Measurements from ENCODE around the gene PPP2R5C. TPM values are rescaled to one million over a fixed set of nuclear protein-coding genes. Genes with fewer than 3 reads are reported as not detected.

Gene PPP2R5C
- total and polyA plus RNA-seq, 2 donors (not counting 3 experiments of a cell fraction or from before 2014, with no cell fraction given): 42.6 to 83.6 TPM

DNA sequence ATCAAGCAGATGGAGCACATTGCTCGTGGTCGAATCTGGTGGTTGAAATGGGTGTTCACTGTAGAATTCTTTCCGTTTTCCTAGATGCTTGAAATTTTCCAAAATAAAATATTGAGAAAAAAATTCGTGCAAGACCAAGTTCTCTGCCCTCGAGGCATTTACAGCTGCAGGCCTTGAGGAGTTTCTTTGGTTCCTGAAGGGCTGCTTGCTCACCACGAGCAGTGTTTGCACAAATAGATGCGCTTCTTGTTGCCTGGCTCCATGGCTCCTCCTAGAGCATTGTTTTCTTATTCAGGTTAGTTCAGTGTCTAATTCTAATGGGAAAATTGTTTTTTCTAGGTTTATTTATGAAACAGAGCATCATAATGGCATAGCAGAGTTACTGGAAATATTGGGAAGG lies 128.4 kb downstream of the PPP2R5C start:
- H2AFZ ChIP-seq (ENCODE audit: low read depth, low read length): no peak overlapping the region
- H3K4me1 ChIP-seq (ENCODE audit: control insufficient read depth, extremely low read depth, insufficient read depth, low read length): no peaks in the 10 kb centered on the region
- H4K20me1 ChIP-seq (replicated peaks; ENCODE audit: control insufficient read depth, extremely low read depth, insufficient read depth, low read length): no peaks in the 10 kb centered on the region
- H3K4me2 ChIP-seq (ENCODE audit: insufficient read depth, low read length): no peak overlapping the region
- H3K4me3 ChIP-seq (replicated peaks in 1 of 3; ENCODE audit: insufficient read depth in 1 of 3, low read depth in 1 of 3, low read length in 3 of 3): no peak overlapping the region
- dilution Hi-C loops (cut with MboI; ENCODE audit: extremely low pct_ligation_motif_present, low sequenced_read_pairs): no loop called here
- no peak for TF ChIP-seq GATA2 (IDR thresholded peaks at IDR 0.05; ENCODE audit: insufficient read depth, insufficient read length, low read depth, low read length)
- TF ChIP-seq EZH2 (IDR thresholded peaks at IDR 0.05; ENCODE audit: borderline replicate concordance, low read depth, low read length, severe bottlenecking): no peak
- TF ChIP-seq FOS (IDR thresholded peaks at IDR 0.05; ENCODE audit: borderline replicate concordance, insufficient read depth, low read length): no peak
- no peak for TF ChIP-seq JUN (IDR thresholded peaks at IDR 0.05; ENCODE audit: borderline replicate concordance, insufficient read depth, insufficient read length, low read depth)
- no peak for TF ChIP-seq MAX (IDR thresholded peaks at IDR 0.05; ENCODE audit: insufficient read depth, insufficient read length)
- TF ChIP-seq POLR2AphosphoS5 (IDR thresholded peaks at IDR 0.05; ENCODE audit: insufficient read depth, low read depth, low read length): no peak
- TF ChIP-seq CTCF (IDR thresholded peaks at IDR 0.05; ENCODE audit: extremely low read depth in 1 of 2, insufficient read depth in 1 of 2, low read depth in 1 of 2, low read length in 2 of 2): no peak
- TF ChIP-seq POLR2A (IDR thresholded peaks at IDR 0.05; ENCODE audit: low read depth, low read length): no peak
- BruUV-seq (replicated peaks): no TSS peak
- H3K9me3 ChIP-seq (replicated peaks; ENCODE audit: control insufficient read depth, insufficient read depth, low read length): no peaks in the 10 kb centered on the region
- H3K27me3 ChIP-seq (ENCODE audit: control insufficient read depth in 2 of 2, insufficient read depth in 2 of 2, low read length in 2 of 2): no peaks in the 10 kb centered on the region
- no peak for FAIRE-seq
- CTCF ChIA-PET: interaction anchor here (9.0 kb wide), 1 partner anchor 119 kb away, joined by 66 read pairs; no protein-coding TSS in a partner anchor
- POLR2A ChIA-PET: no interaction called here
- no peak overlapping the region for H3K9ac ChIP-seq (replicated peaks; ENCODE audit: extremely low read depth, insufficient read depth, low read length)
- H3K27ac ChIP-seq (ENCODE audit: insufficient read depth, low read depth, low read length): no peak overlapping the region
- DNase-seq (ENCODE audit: low read depth, low spot score): peak; percentile 6
- H3K79me2 ChIP-seq (ENCODE audit: control insufficient read depth, insufficient read depth, low read length): no peaks in the 10 kb centered on the region
- no peaks in the 10 kb centered on the region for H3K9me1 ChIP-seq (replicated peaks; ENCODE audit: control insufficient read depth, extremely low read depth, insufficient read depth, low read length)
- intact Hi-C loops (cut with micrococcal nuclease): loop anchor here (2.0 kb wide), 1 partner anchor 119 kb away; no protein-coding TSS in a partner anchor
- H3K36me3 ChIP-seq (ENCODE audit: control insufficient read depth in 2 of 2, extremely low read depth in 1 of 2, insufficient read depth in 2 of 2, low read length in 2 of 2): peaks cover 0 to 10% of the 10 kb centered on the region in 2 experiments
